Germinal center (tissue), 1 donor: ENCODE measurements around the gene SDF4.

Source experiments
- DNase-seq: peaks from one replicate; pipeline ENCODE4 v3.0.0; 2012; ENCODE audit warnings: mixed read lengths, low spot score

SDF4 gene

DNA sequence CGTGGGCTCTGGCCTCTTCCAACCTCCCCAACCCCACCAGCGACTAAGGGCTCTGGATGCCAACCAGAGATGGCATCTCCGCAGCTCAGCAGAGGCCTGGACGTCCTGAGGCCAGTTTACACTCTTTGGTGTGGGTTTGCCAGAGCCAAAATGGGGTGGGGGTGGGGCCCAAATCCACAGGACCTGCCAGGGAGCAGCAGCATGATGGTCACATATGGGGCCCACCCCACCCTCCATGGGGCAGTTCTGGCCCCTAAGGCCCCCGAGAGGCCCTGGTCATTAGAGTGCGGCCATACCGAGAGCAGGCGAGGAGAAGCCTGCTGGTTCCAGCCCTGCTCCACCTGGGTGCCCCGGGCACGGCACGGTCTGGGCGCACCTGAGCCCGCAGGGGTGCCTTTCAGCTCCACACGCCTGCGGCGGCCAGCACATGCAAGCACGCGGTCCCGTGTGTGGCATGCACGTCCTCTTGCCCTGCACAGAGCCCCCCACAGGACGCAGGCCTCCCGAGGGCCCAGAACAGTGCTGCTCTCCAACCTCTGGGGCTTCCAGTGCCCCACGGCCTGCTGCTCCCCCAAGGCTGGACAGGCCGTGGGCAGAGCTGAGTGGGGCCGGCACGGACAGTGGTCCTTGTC is 9.9 kb upstream of the SDF4 start:
- DNase-seq = no peak

DNA sequence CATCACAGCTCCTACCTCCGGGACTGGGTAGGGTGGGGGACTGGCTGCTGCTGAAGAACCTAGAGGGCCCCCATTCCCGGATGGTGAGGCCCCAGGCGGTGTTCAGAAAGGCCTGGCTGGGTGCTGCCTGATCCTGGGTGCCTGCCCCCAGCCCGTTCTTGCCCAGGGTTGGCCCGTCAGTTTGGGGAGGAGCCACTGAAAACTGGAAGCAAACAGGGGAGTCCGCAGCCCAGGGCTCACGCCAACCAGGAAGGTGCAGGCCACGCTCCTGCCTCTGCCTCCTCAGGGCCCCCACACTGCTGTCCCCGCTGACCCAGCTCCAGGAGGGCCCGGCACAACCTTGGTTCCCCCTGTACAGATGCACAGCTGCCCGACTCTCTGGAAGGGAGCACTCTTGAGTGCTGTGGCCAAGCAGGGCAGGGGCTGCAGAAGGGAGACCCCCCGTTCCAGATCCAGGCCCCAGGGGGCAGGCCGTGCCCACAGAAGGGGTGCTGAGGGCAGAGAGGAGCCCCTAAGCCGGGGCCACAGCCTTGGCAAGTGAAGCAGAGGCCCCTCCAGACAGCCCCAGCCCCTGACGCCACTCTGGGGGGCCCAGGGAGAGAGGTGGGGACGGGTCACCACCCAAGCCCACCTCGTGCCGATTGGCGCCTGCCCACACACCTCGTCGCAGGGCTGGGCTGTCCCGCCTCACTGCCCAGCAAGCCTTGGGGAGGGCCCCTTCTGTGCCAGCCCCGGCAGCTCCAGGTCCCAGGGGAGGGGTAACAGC is 9.2 kb upstream of the SDF4 start:
- DNase-seq = no peak

DNA sequence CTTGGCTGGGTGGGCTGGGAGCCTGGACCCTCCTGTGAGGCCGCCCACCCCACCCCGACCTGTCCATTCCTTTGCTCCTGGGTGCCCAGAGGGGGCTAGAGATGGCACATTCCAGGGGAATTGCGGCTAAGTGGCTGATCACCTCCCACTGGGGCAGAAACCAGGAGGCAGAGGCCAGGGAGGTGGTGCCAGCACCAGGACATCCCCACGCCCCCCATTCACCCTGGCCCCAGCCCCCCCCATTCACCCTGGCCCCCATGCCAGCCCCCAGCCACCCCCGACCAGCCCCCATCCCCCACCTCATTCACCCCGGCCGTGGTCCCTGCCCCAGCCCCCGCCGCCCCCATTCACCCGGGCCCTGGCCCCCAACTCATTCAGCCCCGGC is 8.5 kb upstream of the SDF4 start:
- DNase-seq = no peak

DNA sequence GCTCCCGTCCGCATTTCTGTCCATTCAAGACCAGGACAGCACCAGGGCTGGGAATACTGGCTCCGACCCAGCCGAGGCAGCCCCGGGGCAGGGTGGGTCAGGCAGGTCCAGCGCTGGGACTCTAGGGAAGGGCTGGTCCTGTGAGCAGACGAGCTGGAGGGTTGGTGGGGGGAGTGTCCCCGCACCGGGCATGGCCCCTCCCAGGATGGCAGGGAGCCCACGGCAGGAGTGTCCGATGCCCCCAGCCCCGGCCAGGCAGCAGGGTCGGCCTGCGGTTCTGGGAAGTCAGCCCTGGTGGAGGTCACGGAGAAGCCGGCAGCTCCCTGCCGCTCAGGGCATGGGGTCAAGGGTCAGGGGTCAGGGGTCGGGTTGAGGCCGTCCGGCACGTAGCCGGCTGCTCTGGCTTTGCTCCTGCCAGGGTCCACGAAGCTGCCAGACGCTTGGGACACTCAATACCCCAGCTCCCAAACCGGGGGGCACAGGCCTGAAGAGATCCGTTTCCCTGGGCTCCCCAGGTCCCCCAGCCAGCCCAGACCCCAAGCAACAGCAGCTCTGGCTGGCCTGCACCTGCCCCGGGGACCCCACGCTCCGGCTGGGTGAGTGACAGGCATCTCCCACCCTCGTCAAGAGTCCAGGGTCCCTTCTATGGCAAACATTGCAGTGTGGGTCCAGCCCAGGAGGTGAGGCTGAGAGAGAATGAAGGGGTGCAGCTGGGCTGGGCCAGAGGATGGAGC is 8.0 kb upstream of the SDF4 start:
- DNase-seq = no peak

DNA sequence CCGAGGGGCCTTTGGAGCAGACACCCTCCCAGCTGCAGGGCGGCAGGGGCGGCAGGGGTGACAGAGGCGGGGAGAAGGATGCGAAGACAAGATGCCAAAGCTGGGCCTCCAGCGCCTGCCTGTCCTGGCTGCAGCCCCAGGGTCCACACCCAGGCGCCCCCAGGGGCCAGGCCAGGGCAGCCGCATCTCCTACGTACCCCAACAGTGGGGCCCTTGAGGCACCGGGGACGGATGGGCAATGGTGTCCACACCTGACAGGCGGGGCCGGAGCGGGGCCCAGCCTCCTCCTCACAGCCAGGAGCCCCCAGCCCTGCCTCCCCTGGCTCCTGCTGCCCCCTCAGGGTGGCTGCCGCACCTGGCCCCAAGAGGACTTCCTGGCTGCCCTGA is 7.4 kb upstream of the SDF4 start:
- DNase-seq = no peak

DNA sequence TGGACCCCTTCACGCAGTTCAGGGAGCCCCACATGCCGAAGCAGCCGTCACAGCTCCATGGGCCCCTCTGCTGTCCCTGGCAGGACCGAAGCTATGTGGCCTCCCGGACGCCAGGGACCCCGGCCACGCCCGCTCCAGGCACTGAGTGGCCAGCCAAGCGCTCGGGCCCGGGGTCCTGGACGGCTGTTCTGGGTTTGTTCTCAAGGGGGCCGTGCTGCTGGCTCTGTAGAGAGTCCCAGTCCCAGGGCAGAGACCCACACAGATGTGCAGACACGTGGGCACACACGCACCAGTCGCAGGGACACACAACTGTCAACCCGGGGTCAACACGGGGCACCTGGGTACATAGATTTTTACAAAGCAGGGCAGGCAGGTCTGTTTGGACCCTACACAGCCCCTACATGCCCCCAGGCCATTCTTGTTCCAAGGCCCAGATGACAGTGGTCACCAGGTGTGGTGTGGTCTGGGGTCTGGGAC is 6.9 kb upstream of the SDF4 start:
- no peak for DNase-seq

DNA sequence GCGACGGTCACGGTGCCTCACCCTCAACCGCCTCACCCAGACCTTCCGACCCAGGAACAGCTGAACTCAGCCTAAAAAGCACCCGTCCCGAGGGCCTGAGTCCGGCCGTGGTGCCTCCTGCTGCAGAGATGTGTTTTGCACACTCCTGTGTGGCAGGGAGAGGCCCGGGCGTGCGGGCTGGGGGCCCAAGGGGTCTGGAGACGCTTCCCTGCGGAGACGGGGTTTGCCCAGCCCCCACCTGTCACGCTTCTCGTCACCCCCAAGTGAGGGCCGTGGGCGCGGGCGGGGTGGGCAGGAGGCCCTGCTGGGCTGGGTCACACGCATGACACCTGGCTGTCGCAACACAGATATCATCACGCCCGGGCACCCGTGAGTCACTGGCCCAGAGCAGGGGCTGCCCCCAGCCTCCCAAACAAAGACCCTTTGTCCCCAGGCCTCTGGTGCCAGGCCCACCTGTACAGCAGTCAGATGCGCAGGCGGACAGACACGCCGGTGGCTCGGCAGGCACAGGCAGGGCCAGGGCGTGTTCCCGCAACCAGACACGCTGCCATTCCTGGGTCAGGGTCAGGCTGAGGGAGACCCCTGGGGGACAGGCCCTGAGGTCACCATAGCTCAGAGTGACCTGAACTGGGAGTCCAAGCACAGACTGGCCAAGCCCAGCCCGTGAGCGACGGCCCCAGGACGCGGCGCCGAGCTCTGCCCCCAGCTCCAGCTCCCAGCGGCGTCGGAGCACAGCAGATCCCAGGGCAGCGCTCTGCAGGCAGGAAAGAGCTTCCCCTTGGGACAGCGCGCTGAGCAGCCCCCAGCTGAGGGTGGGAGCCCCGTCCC is 6.3 kb upstream of the SDF4 start:
- DNase-seq = no peak

DNA sequence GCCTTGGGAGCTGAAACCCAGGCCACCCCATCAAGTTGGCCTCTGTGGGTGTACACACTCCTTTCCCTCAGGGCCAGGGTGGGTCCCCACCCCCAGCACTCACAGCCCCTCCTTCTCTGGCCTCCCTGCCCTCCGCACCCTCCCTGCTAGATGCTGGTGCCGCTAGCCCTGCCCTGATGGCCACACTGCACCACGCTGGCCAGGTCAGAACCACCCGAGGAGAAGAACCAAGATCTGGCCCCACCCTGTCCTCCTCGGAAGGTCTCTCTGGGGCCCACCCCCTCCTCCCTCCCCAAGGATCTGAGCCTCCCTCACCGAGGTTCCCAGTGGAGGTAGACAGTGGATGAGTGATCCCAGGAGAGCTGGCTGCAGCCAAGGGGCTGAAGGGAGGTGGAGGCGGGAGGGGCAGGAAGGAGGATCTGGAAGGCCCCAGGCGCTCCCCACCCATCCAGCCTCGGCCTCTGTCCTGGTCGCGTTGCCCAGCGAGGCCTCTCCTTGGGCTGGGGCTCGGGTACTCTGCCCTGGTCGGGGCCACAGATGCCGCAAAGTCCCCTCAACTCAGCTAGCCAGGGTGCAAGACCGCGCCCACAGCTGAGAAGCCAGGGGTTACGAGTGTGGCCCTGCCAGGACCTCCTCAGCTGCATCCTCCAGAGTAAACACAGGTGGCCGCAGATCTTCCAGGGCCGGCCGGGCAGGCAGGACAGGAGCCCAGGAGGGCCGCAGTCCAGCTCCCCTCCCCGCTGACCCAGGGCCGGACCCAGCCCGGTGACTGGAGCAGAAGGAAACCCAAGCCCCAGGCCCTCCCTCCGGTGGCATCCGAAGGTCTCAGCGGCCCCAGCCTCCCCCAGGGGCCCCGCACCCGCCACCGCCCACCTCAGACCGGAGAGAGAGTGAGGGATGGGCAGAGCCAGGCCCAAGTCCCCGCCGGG is 5.4 kb upstream of the SDF4 start:
- no peak for DNase-seq

DNA sequence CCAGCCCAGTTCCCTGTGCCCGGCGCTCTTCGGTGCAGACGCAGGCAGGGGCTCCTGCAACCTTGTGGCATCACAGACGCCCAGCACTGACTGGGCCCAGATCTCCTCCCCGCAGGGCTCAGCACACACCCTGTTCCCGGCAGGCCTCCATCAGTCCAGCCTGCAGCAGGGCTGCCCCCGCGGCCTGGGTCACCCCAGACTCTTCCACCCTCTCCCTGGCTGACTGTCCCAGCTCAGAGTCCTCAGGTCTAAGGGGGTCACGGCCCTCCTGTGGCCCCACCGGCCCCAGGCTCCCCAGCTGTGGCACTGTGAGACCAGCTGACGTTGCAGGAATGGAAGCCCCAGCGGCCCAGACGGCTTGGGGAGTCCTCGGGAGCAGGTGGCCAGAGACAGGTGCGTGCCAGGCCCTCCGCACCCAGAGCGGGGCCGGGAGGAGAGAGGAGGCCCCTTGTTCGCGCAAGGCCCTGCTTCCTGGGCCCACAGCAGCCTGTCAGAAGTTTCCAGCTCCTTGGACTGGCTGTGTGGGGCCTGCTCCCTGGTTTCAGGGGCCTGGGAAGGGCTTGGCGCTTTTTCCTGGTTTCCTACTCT is 4.5 kb upstream of the SDF4 start:
- no peak for DNase-seq

DNA sequence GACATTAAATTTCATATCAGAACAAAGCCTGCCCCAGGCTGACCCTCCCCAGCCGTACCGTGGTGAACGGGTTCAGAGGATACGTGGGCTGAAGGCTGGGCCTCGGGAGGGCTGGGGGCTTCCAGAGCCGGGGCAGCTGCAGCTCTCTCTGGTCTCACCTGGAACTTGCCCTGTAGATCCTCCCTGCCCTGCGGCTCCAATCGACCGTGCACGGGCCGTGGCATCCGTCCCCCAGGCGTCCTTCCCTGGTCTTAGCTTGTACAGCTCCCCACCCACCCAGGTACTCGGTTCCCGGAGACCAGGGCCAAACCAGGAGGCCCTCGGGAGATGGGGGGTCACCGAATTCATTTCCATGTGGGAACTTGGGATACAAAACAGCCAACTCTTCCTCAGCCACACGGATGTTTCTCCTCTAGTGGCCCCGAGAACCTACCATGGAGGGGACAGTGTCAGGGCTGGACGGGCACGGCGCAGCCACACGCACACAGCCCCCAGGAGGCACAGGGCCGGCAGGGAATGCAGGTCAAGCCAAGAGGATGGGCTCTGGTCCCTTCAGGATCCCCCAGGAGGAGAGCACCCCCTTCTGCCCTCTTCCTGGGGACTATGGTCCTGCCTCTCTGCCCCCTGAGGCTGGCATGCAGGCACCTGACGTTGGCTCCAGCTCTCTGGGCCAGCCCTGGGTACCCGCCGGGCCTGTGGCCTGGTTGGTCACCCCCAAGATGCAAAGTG is 3.4 kb upstream of the SDF4 start:
- DNase-seq = no peak

DNA sequence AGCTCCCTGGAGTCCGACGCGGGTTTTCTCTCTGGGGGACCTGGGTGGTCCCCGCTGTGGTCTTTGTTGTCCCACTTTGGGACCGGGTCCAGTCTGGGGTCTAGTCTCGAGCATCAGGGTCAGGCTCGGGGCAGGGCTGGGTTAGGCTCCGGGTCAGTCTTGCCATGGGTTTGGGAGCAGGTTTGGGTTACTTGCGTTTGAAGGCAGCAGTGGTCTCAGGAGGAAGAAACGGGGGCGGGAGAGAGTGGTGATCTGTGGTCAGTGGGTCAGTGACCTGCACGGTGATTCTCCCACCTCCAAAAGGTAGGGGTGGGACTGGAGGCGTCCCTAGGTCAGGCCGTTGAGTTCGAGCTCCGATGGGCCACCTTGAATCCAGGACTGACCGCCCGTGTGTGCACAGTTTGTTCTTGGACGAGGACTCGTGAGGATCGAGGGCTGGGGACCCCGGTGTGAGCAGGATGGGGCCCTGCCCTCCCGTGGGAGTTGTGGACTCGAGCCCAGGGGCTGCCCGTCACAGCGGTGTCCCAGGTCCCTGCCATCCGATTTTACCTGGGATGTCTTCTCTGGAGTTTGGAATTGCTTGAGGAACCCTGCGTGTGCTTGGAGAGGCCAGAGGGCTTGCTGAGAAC is 2.5 kb upstream of the SDF4 start:
- no peak for DNase-seq

DNA sequence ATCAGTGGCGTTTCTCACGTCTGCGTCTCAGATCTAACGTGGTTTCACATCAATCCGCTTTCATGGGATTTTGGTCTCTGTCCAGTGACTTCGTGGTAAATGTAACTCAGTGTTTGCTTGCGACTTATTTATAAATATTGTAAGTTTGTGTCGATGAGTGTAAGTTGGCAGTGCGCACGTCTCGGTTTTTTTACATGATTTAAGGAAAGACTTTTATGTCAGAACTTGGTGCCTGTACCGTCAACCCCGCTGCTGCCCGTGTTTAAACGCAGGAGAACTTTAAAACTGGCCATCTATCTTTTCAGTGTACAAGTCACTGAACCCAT is 1.7 kb upstream of the SDF4 start:
- DNase-seq = no peak

DNA sequence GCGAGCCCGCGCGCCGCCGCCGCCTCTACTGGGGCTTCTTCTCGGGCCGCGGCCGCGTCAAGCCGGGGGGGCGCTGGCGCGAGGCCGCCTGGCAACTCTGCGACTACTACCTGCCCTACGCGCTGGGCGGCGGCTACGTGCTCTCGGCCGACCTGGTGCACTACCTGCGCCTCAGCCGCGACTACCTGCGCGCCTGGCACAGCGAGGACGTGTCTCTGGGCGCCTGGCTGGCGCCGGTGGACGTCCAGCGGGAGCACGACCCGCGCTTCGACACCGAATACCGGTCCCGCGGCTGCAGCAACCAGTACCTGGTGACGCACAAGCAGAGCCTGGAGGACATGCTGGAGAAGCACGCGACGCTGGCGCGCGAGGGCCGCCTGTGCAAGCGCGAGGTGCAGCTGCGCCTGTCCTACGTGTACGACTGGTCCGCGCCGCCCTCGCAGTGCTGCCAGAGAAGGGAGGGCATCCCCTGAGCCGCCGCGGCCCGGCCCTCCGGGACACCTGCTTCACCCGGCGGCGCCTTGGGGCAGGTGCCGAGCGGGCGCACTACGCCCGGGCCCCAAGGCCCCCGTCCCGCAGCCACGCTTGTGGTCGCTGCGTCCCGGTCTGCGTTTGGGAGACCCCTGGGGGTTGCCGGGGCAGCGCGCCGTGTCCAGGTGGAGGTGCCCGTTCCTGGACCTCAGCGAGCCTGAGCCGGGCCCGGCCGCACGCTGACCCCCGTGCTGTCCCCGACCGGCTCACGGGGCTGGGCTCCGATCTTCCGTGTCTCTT is 1.2 kb upstream of the SDF4 start:
- no peak for DNase-seq

DNA sequence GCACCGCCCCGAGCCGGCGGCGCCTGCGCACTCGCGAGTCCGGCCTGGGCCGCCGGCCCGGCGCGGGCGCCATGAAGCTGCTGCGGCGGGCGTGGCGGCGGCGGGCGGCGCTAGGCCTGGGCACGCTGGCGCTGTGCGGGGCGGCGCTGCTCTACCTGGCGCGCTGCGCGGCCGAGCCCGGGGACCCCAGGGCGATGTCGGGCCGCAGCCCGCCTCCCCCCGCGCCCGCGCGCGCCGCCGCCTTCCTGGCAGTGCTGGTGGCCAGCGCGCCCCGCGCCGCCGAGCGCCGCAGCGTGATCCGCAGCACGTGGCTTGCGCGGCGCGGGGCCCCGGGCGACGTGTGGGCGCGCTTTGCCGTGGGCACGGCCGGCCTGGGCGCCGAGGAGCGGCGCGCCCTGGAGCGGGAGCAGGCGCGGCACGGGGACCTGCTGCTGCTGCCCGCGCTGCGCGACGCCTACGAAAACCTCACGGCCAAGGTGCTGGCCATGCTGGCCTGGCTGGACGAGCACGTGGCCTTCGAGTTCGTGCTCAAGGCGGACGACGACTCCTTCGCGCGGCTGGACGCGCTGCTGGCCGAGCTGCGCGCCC is 501 bp upstream of the SDF4 start, which contains the start of gene B3GALT6:
B3GALT6 (plus strand) TSS at position 30 of the 588 bp plus-strand sequence; CDS start at position 72, 42 bp downstream.
- no peak for DNase-seq

DNA sequence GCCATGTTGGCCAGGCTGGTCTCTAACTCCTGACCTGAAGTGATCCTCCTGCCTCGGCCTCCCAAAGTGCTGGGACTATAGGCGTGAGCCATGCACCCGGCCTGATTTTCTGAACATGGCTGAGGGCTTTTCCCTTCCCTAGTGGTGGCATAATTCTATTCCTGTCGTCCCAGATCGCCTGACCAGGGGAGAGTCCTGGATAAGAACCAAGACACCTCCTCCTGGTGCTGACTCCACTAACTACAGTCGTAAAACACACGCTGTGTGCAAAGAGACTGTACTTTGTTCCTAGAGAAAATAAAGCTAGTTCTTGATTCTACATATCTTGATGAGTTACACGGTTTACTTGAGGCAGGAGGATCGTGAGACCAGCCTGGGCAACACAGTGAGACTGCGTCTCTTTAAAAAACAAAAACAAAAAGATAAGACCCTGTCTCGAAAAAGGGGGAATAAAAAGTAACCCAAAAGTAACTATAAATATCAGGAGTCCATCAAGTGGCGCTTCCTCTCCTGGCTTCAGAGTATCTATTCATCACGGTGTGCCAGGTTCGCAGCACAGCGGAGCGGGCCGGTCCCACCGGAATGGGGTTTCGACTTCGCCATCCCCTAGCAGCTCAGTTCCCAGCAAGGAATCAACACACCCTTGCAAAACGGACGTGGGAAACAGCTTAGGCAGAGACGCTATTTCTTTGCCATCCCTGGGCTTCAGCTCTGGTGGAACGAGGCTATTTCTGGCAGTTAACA is 973 bp downstream of the SDF4 start:
- DNase-seq = no peak

DNA sequence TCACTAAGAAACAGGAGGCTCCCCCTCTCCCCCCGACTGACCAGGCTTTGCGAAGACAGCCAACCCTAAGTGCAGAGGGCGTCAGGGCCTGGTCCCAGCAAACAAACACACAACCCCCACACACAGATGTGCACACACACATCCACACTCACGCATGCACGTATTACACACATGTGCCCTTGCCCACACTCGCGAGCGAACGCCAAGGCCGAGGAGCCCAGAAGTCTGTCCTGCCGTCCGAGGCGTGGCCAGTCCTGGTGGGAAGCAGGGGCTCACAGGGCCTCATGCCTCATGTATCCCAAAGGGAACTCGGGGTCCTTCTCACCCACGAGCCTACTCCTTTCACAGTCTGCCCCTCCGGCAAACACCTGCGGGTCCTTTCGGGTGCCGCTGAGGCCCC is 2.0 kb downstream of the SDF4 start:
- DNase-seq = no peak

DNA sequence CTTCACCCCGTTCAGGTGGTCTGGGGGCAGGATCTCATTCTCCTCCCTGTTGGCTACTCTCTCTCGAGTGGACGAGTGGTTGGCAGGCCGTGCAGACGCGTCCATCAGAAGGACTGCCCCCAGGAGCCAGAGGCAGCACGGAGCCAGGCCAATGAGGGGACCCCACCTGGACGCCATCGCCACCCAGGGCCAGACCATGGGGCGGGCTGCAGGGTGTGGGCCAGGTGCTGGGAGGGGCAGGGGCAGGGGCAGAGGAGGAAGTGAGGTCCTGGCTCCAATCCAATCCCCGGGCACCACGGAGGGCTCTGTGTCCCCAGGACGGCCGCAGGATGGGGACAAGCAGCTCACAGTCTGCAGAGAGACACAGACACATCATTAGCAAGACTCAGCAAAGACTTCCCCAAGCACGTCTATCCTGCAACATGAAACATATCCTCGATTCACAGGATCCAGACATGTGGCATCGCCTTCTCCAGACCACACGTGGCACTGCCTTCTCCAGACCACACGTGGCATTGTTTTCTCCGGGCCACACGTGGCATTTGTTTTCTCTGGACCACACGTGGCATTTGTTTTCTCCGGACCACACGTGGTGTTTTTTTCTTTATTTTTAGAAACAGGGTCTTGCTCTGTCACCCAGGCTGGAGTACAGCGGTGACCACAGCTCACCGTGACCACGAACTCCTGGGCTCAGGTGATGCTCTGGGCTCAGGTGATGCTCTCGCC is 3.0 kb downstream of the SDF4 start:
- no peak for DNase-seq
